HEK293 (cell line): ENCODE measurements around the gene PYHIN1.

Source experiments
- CTCF ChIA-PET: fragments of 350-600 bp; formaldehyde crosslinking; extraction: SDS; loops from one replicate; lab custom pipeline; 2021; ENCODE audit warnings: antibody characterized with exemption; lab: Yijun Ruan, JAX
- POLR2A ChIA-PET: fragments of 300-600 bp; formaldehyde crosslinking; extraction: SDS; loops from one replicate; lab custom pipeline; 2020; ENCODE audit warnings: antibody characterized with exemption, inconsistent platforms; lab: Yijun Ruan, JAX
- H3K27ac ChIP-seq: fragments of 200-500 bp; sonication (Bioruptor generic); 2 replicates; pipeline ENCODE4 v1.5.1; 2014; ENCODE audit warnings: low read depth, low read length, control low read depth, inconsistent platforms; ENCODE audit errors: extremely low read depth
- H3K36me3 ChIP-seq, 2 experiments: fragments of 200-500 bp in 1 of 2; sonication (Bioruptor generic) in 1 of 2; 1 replicate in 1 of 2; 2 replicates in 1 of 2; pipeline ENCODE4 v1.5.1; 2014 to 2017; ENCODE audit warnings: inconsistent platforms in 2 of 2, low read length in 2 of 2; ENCODE audit not compliant: control insufficient read depth in 2 of 2, insufficient read depth in 1 of 2
- H3K4me1 ChIP-seq: fragments of 200-500 bp; sonication (Bioruptor generic); 2 replicates; pipeline ENCODE4 v1.5.1; 2014; ENCODE audit warnings: mild to moderate bottlenecking, low read length, inconsistent platforms; ENCODE audit not compliant: control insufficient read depth, insufficient read depth
- H3K4me3 ChIP-seq: 2 replicates; pipeline ENCODE4 v1.5.1; 2011; ENCODE audit warnings: low read depth, mild to moderate bottlenecking, control low read depth, low read length, moderate library complexity
- H3K9me3 ChIP-seq: fragments of 200-500 bp; sonication (Bioruptor generic); 2 replicates; pipeline ENCODE4 v1.5.1; 2014; ENCODE audit warnings: low read depth, low read length, inconsistent platforms; ENCODE audit not compliant: control insufficient read depth, insufficient read depth
- GFI1B ChIP-seq: fragments of 450-650 bp; formaldehyde crosslinking; IDR thresholded peaks from 2 replicates; pipeline ENCODE4 v1.5.1; 2016; ENCODE audit warnings: missing biosample characterization, missing genetic modification characterization
- GLI2 ChIP-seq: fragments of 450-650 bp; formaldehyde crosslinking; IDR thresholded peaks from 2 replicates; pipeline ENCODE4; 2017; ENCODE audit warnings: missing biosample characterization, missing genetic modification characterization, low read depth, borderline replicate concordance
- HOXD13 ChIP-seq: sonication (generic); formaldehyde crosslinking; IDR thresholded peaks from 2 replicates; pipeline ENCODE4 v1.8.0; 2022; ENCODE audit warnings: missing genetic modification reagents, borderline replicate concordance
- OSR2 ChIP-seq: fragments of 450-650 bp; formaldehyde crosslinking; IDR thresholded peaks from 2 replicates; pipeline ENCODE4 v1.5.1; 2016; ENCODE audit warnings: missing biosample characterization, missing genetic modification characterization
- ZBTB17 ChIP-seq: fragments of 450-650 bp; formaldehyde crosslinking; IDR thresholded peaks from 2 replicates; pipeline ENCODE4 v1.5.1; 2016; ENCODE audit warnings: missing biosample characterization, missing genetic modification characterization
- ZIC2 ChIP-seq: fragments of 450-650 bp; formaldehyde crosslinking; IDR thresholded peaks from 2 replicates; pipeline ENCODE4 v1.5.1; 2016; ENCODE audit warnings: missing biosample characterization, missing genetic modification characterization
- ZNF114 ChIP-seq: fragments of 450-650 bp; formaldehyde crosslinking; IDR thresholded peaks from 2 replicates; pipeline ENCODE4 v1.5.0; 2017; ENCODE audit warnings: missing biosample characterization, missing genetic modification characterization
- ZNF274 ChIP-seq, 2 experiments: fragments of 200-500 bp in 1 of 2; fragments of 450-650 bp in 1 of 2; sonication (Bioruptor generic) in 1 of 2; formaldehyde crosslinking in 1 of 2; IDR thresholded peaks; 2 replicates each; pipeline versions ENCODE4 v1.5.1 to v1.6.1; 2014 to 2016; ENCODE audit warnings: borderline replicate concordance in 1 of 2, inconsistent platforms in 1 of 2, low read length in 1 of 2, missing biosample characterization in 1 of 2, missing genetic modification characterization in 1 of 2
- ZNF391 ChIP-seq: fragments of 450-650 bp; formaldehyde crosslinking; IDR thresholded peaks from 2 replicates; pipeline ENCODE4 v1.5.1; 2016; ENCODE audit warnings: low read depth, missing biosample characterization, missing genetic modification characterization, borderline replicate concordance
- ZNF549 ChIP-seq: fragments of 450-650 bp; IDR thresholded peaks from 2 replicates; pipeline ENCODE4 v1.5.1; 2018; ENCODE audit warnings: missing biosample characterization, missing genetic modification characterization, mild to moderate bottlenecking, inconsistent platforms, moderate library complexity
- ZNF555 ChIP-seq: fragments of 450-650 bp; formaldehyde crosslinking; conservative IDR thresholded peaks from 2 replicates; pipeline ENCODE4 v1.5.1; 2017; ENCODE audit warnings: missing biosample characterization, mild to moderate bottlenecking, missing genetic modification characterization, inconsistent platforms
- ZNF585B ChIP-seq: fragments of 450-650 bp; formaldehyde crosslinking; IDR thresholded peaks from 2 replicates; pipeline ENCODE4 v1.5.1; 2016; ENCODE audit warnings: missing biosample characterization, missing genetic modification characterization
- ZNF677 ChIP-seq: fragments of 450-650 bp; IDR thresholded peaks from 2 replicates; pipeline ENCODE4 v1.5.0; 2018; ENCODE audit warnings: missing biosample characterization, mild to moderate bottlenecking, missing genetic modification characterization, moderate library complexity
- TF ChIP-seq, protein P1 (sequence below): fragments of 450-650 bp; formaldehyde crosslinking; IDR thresholded peaks from 2 replicates; pipeline ENCODE4 v1.5.1; 2016; ENCODE audit warnings: missing biosample characterization, missing genetic modification characterization
- TF ChIP-seq, protein P2 (sequence below): fragments of 450-650 bp; formaldehyde crosslinking; IDR thresholded peaks from 2 replicates; pipeline ENCODE4 v1.5.1; 2016; ENCODE audit warnings: missing biosample characterization, missing genetic modification characterization
- TF ChIP-seq, protein P3 (sequence below): fragments of 450-650 bp; formaldehyde crosslinking; conservative IDR thresholded peaks from 2 replicates; pipeline ENCODE4 v1.5.1; 2016; ENCODE audit warnings: low read depth, missing biosample characterization, missing genetic modification characterization
- TF ChIP-seq, protein P4 (sequence below): fragments of 450-650 bp; formaldehyde crosslinking; IDR thresholded peaks from 2 replicates; pipeline ENCODE4 v1.5.1; 2016; ENCODE audit warnings: missing biosample characterization, missing genetic modification characterization

The PYHIN1 gene

DNA sequence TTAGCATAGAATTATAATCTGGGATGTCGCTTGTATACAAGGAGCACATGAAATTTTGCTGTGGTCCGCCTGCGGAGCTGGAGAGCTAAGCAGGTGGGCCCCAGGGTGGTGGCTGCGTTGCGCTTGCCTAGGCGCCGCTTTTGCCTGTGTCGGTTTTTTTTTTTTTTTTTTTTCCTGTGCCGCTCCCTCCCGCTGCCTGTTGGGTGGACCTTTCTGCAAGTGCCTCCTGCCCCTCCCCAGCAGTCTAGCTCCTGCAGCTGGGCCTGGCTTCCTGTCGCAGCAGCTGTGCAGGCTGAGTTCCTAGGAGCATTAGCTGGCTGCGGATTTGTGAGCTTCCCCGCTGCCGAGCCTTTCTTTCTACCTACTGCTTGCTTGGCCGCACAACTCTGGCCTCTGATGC is 20.6 kb downstream of the PYHIN1 start:
- H3K27ac ChIP-seq, result no peak overlapping the region
- H3K36me3 ChIP-seq, result no peaks in the 10 kb centered on the region
- no peaks in the 10 kb centered on the region for H3K9me3 ChIP-seq
- CTCF ChIA-PET, result no interaction called here
- TF ChIP-seq, protein P1, sequence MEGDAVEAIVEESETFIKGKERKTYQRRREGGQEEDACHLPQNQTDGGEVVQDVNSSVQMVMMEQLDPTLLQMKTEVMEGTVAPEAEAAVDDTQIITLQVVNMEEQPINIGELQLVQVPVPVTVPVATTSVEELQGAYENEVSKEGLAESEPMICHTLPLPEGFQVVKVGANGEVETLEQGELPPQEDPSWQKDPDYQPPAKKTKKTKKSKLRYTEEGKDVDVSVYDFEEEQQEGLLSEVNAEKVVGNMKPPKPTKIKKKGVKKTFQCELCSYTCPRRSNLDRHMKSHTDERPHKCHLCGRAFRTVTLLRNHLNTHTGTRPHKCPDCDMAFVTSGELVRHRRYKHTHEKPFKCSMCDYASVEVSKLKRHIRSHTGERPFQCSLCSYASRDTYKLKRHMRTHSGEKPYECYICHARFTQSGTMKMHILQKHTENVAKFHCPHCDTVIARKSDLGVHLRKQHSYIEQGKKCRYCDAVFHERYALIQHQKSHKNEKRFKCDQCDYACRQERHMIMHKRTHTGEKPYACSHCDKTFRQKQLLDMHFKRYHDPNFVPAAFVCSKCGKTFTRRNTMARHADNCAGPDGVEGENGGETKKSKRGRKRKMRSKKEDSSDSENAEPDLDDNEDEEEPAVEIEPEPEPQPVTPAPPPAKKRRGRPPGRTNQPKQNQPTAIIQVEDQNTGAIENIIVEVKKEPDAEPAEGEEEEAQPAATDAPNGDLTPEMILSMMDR (tag by site-specific recombination), result no peak
- no peak for TF ChIP-seq ZNF274 (IDR thresholded peaks at IDR 0.05; ENCODE audit: low read length)
- no peak for TF ChIP-seq ZNF274 (tag by site-specific recombination; IDR thresholded peaks at IDR 0.05; ENCODE audit: borderline replicate concordance)
- no peak for TF ChIP-seq ZNF555 (tag by site-specific recombination)
- TF ChIP-seq, protein P2, sequence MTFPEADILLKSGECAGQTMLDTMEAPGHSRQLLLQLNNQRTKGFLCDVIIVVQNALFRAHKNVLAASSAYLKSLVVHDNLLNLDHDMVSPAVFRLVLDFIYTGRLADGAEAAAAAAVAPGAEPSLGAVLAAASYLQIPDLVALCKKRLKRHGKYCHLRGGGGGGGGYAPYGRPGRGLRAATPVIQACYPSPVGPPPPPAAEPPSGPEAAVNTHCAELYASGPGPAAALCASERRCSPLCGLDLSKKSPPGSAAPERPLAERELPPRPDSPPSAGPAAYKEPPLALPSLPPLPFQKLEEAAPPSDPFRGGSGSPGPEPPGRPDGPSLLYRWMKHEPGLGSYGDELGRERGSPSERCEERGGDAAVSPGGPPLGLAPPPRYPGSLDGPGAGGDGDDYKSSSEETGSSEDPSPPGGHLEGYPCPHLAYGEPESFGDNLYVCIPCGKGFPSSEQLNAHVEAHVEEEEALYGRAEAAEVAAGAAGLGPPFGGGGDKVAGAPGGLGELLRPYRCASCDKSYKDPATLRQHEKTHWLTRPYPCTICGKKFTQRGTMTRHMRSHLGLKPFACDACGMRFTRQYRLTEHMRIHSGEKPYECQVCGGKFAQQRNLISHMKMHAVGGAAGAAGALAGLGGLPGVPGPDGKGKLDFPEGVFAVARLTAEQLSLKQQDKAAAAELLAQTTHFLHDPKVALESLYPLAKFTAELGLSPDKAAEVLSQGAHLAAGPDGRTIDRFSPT (tag by site-specific recombination), result no peak
- TF ChIP-seq GLI2, result no peak
- no peak for TF ChIP-seq ZNF391
- TF ChIP-seq ZBTB17 (tag by site-specific recombination), result no peak
- TF ChIP-seq, protein P3, sequence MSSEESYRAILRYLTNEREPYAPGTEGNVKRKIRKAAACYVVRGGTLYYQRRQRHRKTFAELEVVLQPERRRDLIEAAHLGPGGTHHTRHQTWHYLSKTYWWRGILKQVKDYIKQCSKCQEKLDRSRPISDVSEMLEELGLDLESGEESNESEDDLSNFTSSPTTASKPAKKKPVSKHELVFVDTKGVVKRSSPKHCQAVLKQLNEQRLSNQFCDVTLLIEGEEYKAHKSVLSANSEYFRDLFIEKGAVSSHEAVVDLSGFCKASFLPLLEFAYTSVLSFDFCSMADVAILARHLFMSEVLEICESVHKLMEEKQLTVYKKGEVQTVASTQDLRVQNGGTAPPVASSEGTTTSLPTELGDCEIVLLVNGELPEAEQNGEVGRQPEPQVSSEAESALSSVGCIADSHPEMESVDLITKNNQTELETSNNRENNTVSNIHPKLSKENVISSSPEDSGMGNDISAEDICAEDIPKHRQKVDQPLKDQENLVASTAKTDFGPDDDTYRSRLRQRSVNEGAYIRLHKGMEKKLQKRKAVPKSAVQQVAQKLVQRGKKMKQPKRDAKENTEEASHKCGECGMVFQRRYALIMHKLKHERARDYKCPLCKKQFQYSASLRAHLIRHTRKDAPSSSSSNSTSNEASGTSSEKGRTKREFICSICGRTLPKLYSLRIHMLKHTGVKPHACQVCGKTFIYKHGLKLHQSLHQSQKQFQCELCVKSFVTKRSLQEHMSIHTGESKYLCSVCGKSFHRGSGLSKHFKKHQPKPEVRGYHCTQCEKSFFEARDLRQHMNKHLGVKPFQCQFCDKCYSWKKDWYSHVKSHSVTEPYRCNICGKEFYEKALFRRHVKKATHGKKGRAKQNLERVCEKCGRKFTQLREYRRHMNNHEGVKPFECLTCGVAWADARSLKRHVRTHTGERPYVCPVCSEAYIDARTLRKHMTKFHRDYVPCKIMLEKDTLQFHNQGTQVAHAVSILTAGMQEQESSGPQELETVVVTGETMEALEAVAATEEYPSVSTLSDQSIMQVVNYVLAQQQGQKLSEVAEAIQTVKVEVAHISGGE (tag by site-specific recombination), result no peak
- POLR2A ChIA-PET, result no interaction called here
- H3K4me3 ChIP-seq, result no peak overlapping the region
- no peaks in the 10 kb centered on the region for H3K4me1 ChIP-seq

DNA sequence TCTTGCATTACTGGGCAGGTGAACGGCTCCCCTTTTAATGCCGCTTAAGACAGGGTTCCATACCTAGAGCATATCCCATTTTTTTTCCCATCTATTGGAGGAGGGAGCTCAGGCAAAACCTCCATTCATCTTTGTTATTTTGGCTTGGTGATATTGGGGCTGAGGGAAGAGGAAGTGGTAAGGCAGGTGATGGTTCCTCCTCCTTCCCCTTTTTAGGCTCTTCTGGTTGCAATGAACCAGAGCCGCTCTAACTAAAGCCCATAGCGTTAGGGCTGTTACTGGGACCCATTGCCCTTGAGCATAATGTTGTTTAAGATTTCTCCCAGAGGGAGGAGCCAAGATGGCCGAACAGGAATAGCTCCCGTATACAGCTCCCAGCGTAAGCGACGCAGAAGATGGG is 21.1 kb downstream of the PYHIN1 start:
- no peak overlapping the region for H3K4me3 ChIP-seq
- no peaks in the 10 kb centered on the region for H3K36me3 ChIP-seq
- H3K27ac ChIP-seq, result no peak overlapping the region
- H3K9me3 ChIP-seq, result no peaks in the 10 kb centered on the region
- ChIA-PET CTCF (no interaction called here), POLR2A (no interaction called here)
- H3K4me1 ChIP-seq, result no peaks in the 10 kb centered on the region
- no peak for TF ChIP-seq ZNF549 (tag by site-specific recombination)
- TF ChIP-seq GFI1B (tag by site-specific recombination), result no peak
- TF ChIP-seq ZNF677 (tag by site-specific recombination), result no peak
- TF ChIP-seq ZIC2 (tag by site-specific recombination), result no peak
- TF ChIP-seq ZNF114 (tag by site-specific recombination), result no peak
- TF ChIP-seq HOXD13 (CRISPR knock-in tag), result no peak
- TF ChIP-seq ZNF585B, result no peak
- TF ChIP-seq OSR2 (tag by site-specific recombination), result no peak
- TF ChIP-seq, protein P4, sequence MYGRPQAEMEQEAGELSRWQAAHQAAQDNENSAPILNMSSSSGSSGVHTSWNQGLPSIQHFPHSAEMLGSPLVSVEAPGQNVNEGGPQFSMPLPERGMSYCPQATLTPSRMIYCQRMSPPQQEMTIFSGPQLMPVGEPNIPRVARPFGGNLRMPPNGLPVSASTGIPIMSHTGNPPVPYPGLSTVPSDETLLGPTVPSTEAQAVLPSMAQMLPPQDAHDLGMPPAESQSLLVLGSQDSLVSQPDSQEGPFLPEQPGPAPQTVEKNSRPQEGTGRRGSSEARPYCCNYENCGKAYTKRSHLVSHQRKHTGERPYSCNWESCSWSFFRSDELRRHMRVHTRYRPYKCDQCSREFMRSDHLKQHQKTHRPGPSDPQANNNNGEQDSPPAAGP (tag by site-specific recombination), result no peak
